Activated effector memory CD4-positive, alpha-beta T cell treated with anti-CD3 and anti-CD28 coated beads, Interleukin-2, amount 50 U/mL, for 16 hours (primary cell): ENCODE data around the gene AZGP1.
A peak's percentile ranks its signal among the peaks of the same experiment; 100 is the strongest.
"Not testable (repeated sequence)": the region's sequence is repeated elsewhere in the genome, so short reads cannot be mapped to it uniquely, and the experiment has no call there.

Experiments used
- DNase-seq: peaks from one replicate; pipeline ENCODE4 v3.0.0-alpha.2; 2020

AZGP1 gene

DNA sequence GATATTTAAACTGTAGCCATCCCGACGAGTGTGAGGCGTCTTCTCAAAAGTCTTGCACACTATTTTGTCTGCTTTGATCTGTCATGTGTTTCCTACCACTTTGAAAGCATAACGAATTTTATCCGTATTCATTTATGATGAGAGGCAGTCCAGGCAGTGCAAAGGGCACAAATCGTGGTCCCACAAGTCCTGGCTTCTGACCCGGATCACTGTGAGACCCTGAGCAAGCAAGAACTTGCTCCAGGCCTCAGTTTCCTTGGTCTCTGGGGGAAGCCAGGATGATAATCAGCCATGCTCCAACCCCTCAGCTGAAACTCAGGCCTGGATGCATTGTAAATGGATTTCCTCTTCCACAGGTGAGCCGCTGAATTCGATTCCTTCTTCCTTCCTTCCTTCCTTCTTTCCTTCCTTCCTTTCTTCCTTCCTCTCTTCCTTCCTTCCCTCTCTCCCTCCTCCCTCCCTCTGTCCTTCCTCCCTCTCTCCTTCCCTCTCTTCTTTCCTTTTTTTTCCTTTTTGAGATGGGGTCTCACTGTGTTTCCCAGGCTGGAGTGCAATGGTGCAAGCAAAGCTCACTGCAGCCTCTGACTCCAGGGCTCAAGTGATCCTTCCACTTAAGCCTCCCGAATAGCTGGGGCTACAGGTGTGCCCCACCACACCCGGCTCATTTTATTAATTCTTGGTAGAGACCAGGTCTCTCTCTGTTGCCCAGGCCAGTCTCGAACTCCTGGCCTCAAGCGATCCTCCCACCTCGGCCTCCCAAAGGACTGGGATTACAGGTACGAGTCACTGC, 21.1 kb upstream of the AZGP1 start:
- DNase-seq = no peak

DNA sequence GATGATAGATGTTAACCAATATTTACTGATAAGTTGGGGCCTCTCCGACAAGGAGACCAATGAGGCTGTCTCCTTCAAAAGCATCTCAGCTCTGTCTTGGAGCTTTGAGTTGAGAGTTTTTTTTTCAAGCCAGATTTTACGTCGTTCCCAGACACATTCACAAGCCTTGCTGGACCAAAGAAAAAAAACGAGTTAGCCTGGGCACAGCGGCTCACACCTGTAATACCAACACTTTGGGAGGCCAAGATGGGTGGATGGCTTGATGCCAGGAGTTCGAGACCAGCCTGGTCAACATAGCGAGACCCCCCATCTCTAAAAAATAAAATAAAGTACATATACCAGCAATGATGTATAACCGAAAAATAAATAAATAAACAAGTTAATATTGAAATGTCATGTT, 19.0 kb upstream of the AZGP1 start:
- DNase-seq = no peak

DNA sequence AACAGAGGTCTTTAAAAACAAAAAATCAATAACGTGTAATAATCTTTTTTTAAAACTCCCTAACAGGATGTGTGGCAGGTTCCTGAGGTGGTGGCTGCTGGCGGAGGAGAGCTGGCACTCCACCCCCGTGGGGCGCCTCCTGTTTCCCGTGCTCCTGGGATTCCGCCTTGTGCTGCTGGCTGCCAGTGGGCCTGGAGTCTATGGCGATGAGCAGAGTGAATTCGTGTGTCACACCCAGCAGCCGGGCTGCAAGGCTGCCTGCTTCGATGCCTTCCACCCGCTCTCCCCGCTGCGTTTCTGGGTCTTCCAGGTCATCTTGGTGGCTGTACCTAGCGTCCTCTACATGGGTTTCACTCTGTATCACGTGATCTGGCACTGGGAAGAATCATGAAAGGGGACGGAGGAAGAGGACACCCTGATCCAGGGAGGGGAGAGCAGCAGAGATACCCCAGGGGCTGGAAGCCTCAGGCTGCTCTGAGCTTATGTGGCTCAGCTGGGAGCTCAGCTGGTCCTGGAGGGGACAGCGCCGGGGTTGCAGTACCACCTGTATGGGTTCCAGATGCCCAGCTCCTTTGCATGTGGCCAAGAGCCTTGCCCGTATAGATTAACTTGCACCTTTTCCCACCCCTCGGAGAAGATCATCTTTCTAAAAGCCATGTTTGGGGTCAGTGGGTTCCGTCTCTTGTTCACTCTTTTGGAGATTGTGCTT, 16.7 kb upstream of the AZGP1 start:
- DNase-seq = no peak

- not testable (repeated sequence) for DNase-seq
These were observed 15.7 kb upstream of the AZGP1 start for GRCh38 chr7:99991543-99991942.

- no peak for DNase-seq
These were observed 14.6 kb upstream of the AZGP1 start for GRCh38 chr7:99990460-99990852.

DNA sequence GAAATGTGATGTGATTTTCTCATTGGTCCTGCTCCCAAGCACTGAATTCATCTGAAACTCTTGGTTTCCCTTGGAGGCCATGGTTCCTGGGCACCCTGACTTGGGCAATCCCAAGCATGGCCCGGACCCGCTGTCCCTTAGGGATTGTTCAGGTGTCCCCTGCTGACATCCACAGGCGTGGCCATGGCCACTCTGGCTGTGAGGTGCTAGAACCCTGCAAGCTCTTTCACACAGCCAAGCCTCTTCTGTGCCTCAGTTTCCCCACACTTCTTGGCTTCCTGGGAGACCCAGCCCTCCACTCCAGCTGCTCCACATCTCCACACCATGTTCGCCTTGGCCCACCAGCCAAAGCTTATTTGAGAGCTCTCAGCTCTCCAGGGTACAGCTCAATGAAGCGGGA, 12.0 kb upstream of the AZGP1 start:
- DNase-seq = no peak

DNA sequence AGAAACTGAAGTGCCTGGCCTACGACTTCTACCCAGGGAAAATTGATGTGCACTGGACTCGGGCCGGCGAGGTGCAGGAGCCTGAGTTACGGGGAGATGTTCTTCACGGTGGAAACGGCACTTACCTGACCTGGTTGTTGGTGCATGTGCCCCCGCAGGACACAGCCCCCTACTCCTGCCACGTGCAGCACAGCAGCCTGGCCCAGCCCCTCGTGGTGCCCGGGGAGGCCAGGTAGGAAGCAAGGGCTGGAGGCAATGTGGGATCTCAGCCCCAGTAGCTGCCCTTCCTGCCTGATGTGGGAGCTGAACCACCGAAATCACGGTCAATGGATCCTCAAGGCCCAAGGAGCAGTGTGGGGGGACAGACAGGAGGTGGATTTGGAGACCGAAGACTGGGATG, 11.5 kb upstream of the AZGP1 start:
- not testable (repeated sequence) for DNase-seq

DNA sequence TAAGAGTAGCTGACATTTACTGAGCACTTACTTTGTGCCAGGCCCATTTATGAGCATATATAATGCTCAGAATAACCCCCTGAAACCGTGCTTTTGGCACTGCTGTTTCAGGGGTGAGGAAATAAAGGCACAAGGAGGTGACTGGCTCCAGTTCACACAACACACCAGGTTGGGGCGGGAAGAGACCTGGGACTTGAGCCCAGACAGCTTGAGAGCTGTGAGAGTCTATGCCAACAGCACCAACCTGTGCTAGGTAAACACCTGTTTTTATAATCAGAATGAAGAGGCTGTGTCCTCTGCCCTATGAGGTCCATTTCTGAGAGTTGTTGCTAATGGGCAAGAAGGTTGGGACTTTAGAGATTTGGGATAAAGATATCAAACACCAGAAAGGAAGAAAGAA, 8.8 kb upstream of the AZGP1 start:
- DNase-seq = no peak

GRCh38 chr7:99981066-99981465, 5.2 kb upstream of the AZGP1 start:
- DNase-seq = not testable (repeated sequence)

GRCh38 chr7:99980448-99980872, 4.6 kb upstream of the AZGP1 start:
- not testable (repeated sequence) for DNase-seq

GRCh38 chr7:99979814-99980225, 4.0 kb upstream of the AZGP1 start:
- peak; percentile 89 for DNase-seq

DNA sequence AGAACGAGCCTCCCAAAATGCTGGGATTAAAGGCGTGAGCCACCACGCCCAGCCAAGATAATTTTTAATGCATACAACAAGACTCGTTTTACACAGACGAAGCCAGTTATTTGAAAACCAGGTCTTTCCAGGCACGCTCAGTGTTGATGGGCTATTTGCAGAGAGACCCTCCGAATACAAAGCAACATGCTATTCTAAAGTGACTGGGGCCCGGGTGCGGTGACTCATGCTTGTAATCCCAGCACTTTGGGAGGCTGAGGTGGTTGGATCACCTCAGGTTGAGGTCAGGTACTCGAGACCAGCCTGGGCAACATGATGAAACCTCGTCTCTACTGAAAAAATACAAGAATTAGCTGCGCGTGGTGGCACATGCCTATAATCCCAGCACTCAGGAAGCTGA, 795 bp upstream of the AZGP1 start:
- no peak for DNase-seq

GRCh38 chr7:99974681-99975080, 1.1 kb downstream of the AZGP1 start:
- no peak for DNase-seq

DNA sequence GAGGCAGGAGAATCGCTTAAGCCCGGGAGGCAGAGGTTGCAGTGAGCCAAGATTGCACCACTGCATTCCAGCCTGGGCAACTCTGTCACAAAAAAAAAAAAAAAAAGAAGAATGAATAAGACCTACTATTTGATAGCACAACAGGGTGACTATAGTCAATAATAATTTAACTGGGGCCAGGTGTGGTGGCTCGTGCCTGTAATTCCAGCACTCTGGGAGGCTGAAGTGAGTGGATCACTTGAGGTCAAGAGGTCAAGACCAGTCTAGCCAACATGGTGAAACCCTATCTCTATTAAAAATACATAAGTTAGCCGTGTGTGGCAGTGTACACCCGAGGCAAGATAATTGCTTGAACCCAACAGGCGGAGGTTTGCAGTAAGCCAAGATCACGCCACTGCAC, 2.0 kb downstream of the AZGP1 start:
- not testable (repeated sequence) for DNase-seq

GRCh38 chr7:99971242-99971641, 4.6 kb downstream of the AZGP1 start:
- peak; percentile 41 for DNase-seq

- not testable (repeated sequence) for DNase-seq
These were observed 6.0 kb downstream of the AZGP1 start for GRCh38 chr7:99969813-99970212.

DNA sequence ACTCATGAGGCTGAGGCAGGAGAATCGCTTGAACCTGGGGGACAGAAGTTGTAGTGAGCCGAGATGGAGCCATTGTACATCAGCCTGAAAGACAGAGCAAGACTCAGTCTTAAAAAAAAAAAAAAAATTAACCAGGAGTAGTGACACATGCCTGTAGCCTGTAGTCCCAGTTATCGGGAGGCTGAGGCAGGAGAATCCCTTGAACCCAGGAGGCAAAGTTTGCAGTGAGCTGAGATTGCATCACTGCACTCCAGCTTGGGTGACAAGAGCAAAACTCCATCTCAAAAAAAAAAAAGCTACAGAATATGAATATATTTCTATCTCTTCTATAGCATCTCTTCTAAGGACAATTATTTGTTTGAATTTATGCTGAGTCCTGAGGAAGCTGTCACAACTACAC, 6.5 kb downstream of the AZGP1 start:
- no peak for DNase-seq

DNA sequence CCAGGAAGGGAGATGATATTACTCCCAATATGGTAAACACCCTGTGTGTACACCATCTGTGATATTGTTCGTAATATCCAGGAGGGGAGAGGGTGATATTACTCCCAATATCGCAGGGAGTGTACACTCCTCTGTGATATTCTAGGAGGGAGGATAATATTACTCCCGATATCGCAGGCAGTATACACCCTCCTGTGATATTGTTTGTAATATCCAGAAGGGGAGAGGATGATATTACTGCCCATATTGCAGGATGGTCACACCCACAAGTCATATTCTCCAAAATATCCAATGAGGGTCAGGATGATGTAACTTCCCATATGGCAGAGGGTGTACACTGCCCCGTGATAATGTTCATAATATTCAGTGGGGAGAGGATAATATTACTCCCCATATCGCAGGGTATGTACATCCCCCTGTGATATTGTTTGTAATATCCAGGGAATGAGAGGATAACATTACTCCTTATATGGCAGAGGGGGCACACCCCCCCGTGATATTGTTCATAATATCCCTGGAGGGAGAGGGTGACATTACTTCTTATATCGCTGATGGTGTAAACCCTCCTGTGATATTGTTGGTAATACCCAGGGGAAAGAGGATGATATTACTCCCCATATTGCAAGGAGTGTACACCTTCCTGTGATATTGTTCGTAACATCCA, 17.1 kb downstream of the AZGP1 start:
- no peak for DNase-seq

GRCh38 chr7:99955247-99955646, 20.6 kb downstream of the AZGP1 start:
- no peak for DNase-seq

DNA sequence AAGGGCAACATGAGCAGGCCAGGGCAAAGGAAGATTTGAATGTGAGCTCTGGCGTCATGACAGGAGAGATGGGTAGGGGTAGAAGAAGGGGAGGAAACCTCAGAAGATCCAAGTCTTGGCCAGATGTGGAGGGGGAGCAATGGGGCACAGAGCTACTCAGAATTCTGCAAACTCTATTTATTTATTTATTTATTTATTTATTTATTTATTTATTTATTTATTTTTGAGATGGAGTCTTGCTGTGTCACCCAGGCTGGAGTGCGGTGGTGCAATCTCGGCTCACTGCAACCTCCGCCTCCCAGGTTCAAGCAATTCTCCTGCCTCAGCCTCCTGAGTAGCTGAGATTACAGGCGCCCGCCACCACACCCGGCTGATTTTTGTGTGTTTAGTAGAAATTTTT, 21.2 kb downstream of the AZGP1 start:
- not testable (repeated sequence) for DNase-seq

- DNase-seq = no peak
These were observed 22.2 kb downstream of the AZGP1 start for GRCh38 chr7:99953649-99954048.

DNA sequence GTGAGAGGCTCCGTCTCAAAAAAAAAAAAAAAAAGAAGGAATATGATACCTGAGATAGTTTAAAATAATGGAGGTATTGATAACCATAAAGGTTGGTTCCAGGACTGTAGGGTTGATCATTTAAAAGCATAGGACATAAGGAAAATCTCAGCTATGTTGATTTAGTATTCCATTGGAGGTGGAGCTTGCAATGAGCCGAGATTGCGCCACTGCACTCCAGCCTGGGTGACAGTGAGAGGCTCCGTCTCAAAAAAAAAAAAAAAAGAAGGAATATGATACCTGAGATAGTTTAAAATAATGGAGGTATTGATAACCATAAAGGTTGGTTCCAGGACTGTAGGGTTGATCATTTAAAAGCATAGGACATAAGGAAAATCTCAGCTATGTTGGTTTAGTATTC, 23.2 kb downstream of the AZGP1 start:
- not testable (repeated sequence) for DNase-seq

DNA sequence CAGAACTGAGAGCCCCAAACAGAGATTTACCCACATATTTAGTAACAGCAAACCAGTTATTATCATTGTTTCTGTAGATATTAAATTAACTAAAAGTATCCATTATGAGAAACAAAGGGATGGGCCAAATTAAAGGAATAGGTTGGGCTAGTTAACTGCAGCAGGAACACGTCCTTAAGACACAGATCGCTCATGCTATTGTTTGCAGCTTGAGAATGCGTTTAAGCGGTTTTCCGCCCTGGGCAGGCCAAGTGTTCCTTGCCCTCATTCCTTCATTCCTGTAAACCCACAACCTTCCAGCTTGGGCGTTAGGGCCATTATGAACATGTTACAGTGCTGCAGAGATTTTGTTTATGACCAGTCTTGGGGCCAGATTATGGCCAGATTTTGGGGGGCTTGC, 25.0 kb downstream of the AZGP1 start:
- not testable (repeated sequence) for DNase-seq
